ENCODE results near the gene ST13. TPM values are rescaled to one million over a fixed set of nuclear protein-coding genes. Genes with fewer than 3 reads are reported as not detected.

The ST13 gene
- total RNA-seq, result 100 to 1,000 TPM; 139 to 285 (median 189) TPM

DNA sequence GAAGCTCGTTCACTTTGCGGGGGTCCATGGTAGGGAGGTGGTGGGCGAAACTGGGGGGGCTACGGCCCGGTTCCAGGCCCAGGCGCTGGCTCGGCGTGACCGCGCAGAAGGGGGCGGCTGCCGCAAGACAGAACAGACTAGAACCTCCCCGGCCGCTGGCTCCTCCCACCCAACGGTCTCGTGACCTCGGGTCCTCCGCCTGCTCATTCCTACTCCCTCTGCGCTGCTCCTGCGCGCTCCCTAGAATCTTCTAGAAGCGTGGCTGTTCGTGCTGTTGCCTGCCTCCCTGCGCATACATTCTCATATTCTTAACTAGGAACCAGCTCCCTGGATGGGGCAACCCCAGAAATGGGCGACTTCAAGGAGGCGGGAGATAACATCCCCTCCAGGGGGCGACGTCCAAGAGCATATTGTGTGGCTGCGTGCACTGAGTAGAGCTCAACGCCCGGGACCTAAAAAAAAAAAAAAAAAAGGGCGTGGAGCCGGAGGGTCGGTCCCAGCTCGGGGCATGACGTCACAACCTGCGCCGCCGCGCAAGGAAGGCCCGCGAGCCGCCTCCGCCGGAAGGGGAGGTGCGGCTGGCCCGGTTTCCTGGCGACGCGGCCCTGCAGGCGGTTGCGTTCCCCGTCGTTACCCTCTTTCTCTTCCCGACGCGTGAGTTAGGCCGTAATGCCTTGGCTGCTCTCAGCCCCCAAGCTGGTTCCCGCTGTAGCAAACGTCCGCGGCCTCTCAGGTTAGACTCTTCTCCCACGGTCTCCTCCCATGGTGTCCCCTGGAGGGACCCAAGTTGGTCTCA is at the start of gene ST13, which contains the start of gene XPNPEP3:
Gene ST13, minus strand, starts transcription at position 127 of the 796 bp plus-strand sequence. Its CDS starts 99 bp downstream, at position 28.
Gene XPNPEP3, plus strand, starts transcription at position 636 of the 796 bp plus-strand sequence. Its CDS starts 34 bp downstream, at position 670.
- H3K4me1 ChIP-seq, result no peaks in the 10 kb centered on the region
- TF ChIP-seq POLR2A (IDR thresholded peaks at IDR 0.05), result peak; percentile 79 to 87
- TF ChIP-seq, protein P1, sequence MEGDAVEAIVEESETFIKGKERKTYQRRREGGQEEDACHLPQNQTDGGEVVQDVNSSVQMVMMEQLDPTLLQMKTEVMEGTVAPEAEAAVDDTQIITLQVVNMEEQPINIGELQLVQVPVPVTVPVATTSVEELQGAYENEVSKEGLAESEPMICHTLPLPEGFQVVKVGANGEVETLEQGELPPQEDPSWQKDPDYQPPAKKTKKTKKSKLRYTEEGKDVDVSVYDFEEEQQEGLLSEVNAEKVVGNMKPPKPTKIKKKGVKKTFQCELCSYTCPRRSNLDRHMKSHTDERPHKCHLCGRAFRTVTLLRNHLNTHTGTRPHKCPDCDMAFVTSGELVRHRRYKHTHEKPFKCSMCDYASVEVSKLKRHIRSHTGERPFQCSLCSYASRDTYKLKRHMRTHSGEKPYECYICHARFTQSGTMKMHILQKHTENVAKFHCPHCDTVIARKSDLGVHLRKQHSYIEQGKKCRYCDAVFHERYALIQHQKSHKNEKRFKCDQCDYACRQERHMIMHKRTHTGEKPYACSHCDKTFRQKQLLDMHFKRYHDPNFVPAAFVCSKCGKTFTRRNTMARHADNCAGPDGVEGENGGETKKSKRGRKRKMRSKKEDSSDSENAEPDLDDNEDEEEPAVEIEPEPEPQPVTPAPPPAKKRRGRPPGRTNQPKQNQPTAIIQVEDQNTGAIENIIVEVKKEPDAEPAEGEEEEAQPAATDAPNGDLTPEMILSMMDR (IDR thresholded peaks at IDR 0.05), result peak in 3 of 4 experiments; percentile 14 to 39 (median 23)
- H3K9me3 ChIP-seq, result no peaks in the 10 kb centered on the region
- peak within 1 kb of the TSS; percentile 96 to 99 for H3K27ac ChIP-seq
- no peaks in the 10 kb centered on the region for H3K27me3 ChIP-seq
- peak; percentile 98 for DNase-seq
- H3K4me3 ChIP-seq, result peak within 1 kb of the TSS; percentile 85 to 99
- intact Hi-C loops (cut with DNase I; ENCODE audit: low total_unique reads), result no loop called here
- H3K36me3 ChIP-seq, result no peaks in the 10 kb centered on the region

- Histone ChIP-seq H3K4me1 (no peaks in the 10 kb centered on the region), H3K4me3 (no peak overlapping the region), H3K27me3 (no peaks in the 10 kb centered on the region), H3K27ac (no peak overlapping the region), H3K9me3 (no peaks in the 10 kb centered on the region), H3K36me3 (no peaks in the 10 kb centered on the region)
- no peak for TF ChIP-seq POLR2A (IDR thresholded peaks at IDR 0.05)
- intact Hi-C loops (cut with DNase I; ENCODE audit: low total_unique reads), result no loop called here
- DNase-seq, result no peak
Observed at GRCh38 chr22:40904101-40904500, 47.7 kb upstream of the ST13 start.

DNA sequence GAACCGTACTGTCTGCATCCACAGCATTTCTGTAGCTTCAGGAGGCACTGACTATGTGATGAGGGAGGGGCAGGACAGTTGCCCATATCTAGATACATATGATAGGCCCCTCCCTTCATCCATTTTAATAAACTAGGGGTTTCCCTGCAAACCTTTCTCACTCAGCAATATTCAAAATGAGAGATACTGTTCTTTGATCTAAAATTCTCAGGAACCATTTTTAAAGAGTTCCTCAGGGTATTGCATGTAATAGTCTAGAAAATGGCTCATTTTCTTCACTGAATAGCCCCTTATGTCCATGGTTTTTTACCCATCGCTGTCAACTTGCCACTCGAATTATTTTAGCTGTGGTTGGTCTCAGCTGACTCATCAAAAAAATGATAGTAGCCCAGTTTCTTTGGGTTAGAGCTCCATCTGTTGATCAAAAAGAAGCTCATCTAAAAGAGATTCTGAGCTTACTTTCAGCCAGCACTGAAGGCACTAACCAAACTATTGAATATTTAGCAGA is 42.5 kb upstream of the ST13 start:
- no peaks in the 10 kb centered on the region for H3K4me1 ChIP-seq
- H3K4me3 ChIP-seq, result no peak overlapping the region
- no peaks in the 10 kb centered on the region for H3K36me3 ChIP-seq
- H3K27ac ChIP-seq, result peak overlapping the region in 1 of 2 donors; percentile 10
- no peaks in the 10 kb centered on the region for H3K9me3 ChIP-seq
- H3K27me3 ChIP-seq, result no peaks in the 10 kb centered on the region
- intact Hi-C loops (cut with DNase I; ENCODE audit: low total_unique reads), result no loop called here
- no peak for DNase-seq
- no peak for TF ChIP-seq POLR2A (IDR thresholded peaks at IDR 0.05)
- TF ChIP-seq, protein P1 (IDR thresholded peaks at IDR 0.05), result peak; percentile 22 to 72 (median 55)

GRCh38 chr22:40894417-40894816 is 38.0 kb upstream of the ST13 start:
- DNase-seq, result no peak
- H3K4me1 ChIP-seq, result no peaks in the 10 kb centered on the region
- no peaks in the 10 kb centered on the region for H3K9me3 ChIP-seq
- intact Hi-C loops (cut with DNase I; ENCODE audit: low total_unique reads), result no loop called here
- H3K27ac ChIP-seq, result no peak overlapping the region
- no peak for TF ChIP-seq POLR2A (IDR thresholded peaks at IDR 0.05)
- TF ChIP-seq, protein P1 (IDR thresholded peaks at IDR 0.05), result no peak
- no peaks in the 10 kb centered on the region for H3K36me3 ChIP-seq
- no peaks in the 10 kb centered on the region for H3K27me3 ChIP-seq
- H3K4me3 ChIP-seq, result no peak overlapping the region

DNA sequence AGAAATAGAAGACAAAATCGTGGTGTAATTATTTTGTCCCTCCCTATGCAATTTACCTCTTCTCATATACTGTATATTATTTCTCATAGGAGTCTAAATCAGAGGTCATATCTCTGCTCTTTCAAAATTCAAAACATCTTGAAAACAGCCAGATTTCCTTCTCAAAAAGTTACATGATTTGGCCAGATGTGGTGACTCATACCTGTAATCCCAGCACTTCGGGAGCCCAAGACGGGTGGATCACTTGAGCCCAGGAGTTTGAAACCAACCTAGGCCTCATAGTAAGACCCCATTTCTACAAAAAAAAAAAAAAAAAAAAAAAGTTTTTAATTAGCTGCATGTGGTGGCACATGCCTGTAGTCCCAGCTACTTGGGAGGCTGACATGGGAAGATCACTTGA is 34.4 kb upstream of the ST13 start:
- TF ChIP-seq POLR2A (IDR thresholded peaks at IDR 0.05), result no peak
- TF ChIP-seq, protein P1 (IDR thresholded peaks at IDR 0.05), result no peak
- Histone ChIP-seq H3K36me3 (no peaks in the 10 kb centered on the region), H3K4me3 (no peak overlapping the region), H3K27me3 (no peaks in the 10 kb centered on the region), H3K4me1 (no peaks in the 10 kb centered on the region), H3K9me3 (no peaks in the 10 kb centered on the region), H3K27ac (no peak overlapping the region)
- intact Hi-C loops (cut with DNase I; ENCODE audit: low total_unique reads), result no loop called here
- DNase-seq, result no peak
